Kidney tubule cell (primary cell): ENCODE data around the gene TCF25.
"Not testable (repeated sequence)": the region's sequence is repeated elsewhere in the genome, so short reads cannot be mapped to it uniquely, and the experiment has no call there.

ENCODE experiments used
- DNase-seq: peaks from one replicate; pipeline ENCODE4 v3.0.0-alpha.2; 2018; ENCODE audit warnings: low spot score

The TCF25 gene

DNA sequence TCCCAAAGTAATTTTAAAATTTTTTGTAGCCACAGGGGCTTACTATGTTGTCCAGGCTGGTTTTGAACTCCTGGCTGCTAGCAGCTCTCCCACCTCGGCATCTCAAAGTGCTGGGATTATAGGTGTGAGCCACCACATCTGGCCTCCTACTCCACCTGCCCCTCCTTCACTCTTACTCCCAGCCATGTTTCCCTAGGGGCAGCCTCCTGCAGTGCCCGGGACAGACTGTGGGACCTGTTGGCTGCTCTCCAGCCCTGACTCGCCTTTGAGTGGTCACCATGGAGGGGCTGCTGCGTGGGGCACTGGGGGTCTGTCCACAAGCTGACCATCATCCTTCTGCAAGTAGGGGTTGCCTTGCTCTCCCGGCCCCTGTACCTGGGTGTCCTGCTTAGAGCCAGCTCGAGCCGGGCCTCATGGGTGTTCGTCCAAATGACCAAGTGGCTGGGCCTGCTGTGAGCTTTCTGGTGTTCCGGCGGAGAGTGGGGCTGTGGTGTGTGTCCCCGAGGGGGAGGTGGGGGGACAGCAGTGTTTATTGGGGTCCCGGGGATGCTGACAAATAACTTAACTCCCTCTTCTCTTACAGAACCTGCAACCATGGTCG lies 28.6 kb upstream of the TCF25 start:
- DNase-seq = no peak

DNA sequence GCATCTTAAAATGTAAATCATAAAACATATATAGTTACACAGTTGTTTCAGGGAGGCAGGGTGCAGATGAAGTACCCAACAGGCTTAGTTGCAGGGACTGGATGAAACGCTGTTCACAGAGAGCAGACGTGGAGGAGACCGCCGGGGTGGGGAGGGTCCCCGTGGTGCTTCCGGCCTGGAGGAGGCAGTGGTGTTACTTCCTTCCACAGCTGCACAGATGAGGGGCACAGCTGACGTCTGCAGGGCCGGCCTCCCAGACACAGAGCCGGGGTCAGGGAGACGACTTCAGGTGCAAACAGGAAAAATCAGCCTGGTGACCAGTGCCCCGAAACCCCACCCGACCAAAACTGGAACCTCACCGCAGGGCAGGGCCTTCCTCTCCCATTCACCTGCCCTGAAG lies 28.0 kb upstream of the TCF25 start:
- no peak for DNase-seq

DNA sequence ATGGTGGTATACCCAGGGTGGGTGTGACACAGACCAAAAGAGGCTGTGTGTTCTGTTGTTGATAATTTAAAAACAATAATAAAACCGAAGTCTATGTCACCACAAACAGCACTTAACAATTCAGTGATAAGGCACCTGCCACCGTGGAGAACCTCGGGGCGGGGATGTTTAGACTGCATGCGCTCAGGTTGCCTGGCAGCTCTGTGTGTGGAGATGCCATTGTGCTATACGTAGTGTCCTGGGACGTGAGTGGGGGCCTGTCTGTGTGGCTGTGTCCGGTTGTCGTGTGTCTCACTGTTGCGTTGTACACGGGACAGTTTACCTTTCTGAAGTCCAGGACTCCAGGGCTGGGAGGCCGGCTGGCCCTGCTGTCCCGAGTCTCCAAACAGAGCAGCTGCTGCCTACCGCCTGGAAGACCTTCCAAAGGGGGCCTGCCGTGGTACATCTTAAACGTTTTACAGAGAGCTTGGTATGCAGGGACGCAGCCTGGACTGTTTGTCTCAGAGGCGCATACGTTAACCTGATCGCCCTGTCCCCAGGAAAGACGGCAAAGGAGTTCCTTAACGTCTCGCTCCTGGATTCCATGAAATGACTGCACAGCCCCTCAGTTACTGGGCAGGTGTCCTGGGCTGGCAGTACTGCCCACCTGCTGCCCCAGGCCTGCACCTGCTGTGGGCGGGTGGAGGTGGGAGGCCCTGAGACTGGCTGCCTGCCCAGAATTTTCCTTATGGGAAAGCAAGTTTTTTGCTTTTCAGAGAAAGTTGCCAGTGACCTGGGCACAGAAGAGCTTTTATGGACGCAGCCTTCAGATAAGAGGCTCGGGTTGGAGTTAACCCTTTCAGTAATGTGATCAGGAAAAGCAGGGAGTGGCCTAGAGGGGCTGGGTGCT lies 26.1 kb upstream of the TCF25 start:
- no peak for DNase-seq

DNA sequence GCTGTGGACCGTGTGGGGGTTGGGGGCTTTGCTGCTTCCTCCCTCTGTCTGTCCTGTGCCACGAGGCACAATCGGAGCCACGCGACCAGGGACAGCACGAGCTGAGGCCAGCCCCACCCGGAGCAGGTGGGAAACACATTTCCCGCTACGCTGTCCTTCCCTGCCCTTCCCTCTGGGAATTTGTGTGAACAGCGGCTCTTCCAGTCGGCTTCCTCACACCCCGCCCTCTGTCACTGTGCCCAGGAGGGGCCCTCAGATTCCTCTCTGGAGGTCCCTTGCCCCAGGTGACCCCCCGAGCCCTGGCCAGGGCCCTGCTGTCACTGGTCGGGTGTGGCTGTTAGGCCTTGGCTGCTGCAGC lies 25.5 kb upstream of the TCF25 start:
- no peak for DNase-seq

DNA sequence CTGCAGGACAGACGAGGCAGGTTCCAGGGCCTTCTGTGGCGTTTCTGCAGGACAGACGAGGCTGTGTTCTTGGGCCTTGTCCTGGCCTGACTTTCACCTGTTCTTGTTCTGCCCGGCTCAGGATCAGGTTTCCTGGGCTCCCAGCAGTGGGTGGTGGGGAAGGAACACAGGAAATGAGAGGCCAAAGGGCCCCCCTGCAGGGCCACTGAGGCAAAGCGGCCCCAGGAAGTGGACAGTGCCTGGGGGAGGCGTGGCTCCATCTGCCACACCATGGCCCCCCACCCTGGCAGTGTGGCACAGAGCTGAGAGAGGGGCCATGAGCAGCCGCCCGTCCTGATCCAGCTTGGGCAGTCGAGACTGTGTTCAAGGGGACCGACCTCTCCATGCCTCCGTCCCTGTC lies 24.4 kb upstream of the TCF25 start:
- DNase-seq = no peak

DNA sequence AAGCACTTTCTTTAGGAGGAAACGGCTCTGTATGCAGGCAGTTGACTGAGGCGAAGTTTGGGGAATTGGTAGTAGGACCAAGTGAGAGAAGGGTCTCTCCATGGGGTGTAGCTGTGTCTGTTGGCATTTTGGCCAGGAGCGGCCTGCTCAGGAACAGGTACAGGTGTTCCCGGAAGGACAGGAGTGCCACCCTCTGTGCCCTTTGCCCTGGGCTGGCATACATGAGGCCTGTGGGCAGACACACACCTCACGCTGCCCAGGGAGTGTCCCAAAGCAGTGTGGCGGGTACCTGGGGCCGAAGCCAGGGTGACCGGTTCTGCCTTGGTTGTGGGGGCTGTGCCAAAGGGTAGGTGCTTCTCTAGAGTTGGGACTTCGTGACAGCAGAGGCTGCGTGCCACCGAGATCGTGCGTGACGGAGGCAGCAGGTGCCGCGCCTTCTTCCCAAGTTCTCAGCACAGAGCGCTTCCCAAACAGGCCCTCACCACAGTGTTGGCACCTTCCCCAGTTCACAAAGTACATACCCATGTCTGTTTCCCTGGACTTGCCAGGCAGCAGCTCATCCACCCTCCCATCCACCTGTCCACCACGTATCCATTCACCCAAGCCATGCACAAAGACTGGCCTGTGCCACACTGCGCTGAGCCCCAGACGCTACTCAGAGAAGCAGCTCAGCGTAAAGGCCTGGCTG lies 19.9 kb upstream of the TCF25 start:
- DNase-seq = no peak

DNA sequence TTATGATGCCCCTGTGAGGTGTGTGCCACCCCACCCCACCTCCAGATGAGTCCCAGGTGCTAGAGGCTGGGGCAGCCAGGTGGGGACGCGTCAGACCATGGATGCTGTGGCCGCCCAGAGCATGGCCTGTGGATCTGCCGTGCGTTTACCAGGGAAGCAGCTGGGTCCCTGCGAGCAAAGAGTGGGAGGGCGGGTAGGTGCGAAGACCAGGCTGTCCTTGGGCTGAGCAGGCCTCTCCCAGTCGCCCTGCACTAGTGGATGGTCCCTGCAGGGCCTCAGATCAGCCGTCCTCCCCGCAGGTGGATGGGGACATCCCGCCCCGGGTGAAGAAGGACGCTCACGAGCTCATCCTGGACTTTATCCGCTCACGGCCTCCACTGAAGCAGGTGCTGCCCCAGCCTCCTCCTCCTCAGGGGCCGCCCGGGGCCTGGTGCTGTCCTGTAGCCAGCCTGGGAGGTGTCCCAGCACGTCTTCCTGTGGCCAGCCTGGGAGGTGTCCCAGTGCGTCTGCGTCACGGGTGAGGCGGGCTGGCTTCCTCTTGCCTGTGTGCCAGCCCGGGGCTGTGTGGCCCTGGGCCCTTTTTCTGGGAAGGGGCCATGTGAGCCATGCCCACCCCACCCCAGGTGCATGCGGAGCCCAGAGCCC lies 18.0 kb upstream of the TCF25 start:
- DNase-seq = no peak

DNA sequence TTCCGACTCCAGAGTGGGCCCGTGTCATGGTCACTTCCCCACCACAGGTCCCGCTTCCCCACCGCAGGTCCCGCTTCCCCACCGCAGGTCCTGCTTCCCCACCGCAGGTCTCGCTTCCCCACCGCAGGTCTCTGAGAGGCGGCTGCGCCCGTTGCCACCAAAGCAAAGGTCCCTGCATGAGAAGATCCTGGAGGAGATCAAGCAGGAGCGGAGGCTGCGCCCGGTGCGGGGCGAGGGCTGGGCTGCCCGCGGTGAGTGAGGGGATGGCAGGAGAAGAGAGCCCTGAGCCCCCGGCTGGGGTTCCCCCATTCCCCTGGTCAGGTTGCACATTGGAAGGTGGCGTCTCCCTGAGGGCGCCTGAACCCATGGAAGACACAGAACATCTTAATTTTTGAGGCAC lies 17.4 kb upstream of the TCF25 start:
- no peak for DNase-seq

DNA sequence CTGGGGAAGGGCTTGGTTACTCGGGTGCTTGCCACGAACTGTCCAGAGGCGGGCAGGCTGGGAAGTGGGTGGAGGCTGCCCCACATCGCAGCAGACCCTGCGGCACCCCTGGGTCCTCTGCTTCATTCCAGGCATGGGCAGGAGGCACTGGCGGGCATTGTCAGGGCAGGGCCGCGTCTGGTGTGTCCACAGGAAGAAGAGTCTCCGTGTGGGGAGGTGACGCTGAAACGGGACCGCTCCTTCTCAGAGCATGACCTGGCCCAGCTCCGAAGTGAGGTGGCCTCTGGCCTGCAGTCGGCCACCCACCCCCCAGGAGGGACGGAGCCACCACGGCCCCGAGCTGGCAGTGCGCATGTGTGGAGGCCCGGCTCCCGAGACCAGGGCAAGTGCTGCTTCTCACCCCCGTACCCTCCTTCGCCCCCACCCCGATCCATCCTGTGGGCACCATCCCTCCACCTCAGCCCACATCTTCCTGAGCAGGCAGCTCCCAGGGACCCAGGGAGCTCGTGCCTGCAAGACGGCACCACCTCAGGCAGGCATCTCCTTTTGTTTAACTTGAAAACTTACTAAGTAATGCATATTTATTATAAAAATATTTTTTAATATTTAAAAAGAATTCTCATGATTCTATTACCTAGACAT lies 14.3 kb upstream of the TCF25 start:
- no peak for DNase-seq

DNA sequence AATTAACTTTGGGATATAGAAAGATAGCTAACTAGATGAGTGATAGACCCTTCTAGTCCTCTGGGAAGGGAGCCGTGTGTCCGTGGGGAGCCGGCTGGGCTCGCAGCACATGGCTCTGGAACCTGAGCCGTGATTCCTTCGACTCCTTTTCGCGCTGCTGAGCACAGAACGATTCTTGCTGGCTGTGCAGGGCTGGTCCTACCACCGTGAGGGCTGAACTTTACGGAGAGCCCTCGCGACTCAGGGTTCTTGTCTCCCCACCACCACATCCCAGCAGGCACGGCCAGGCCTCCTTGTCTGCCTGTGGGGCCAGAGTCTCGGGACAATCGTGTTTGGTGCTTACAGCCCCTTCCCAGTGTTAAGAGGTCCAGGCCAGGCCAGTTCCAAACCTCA lies 13.8 kb upstream of the TCF25 start:
- DNase-seq = no peak

DNA sequence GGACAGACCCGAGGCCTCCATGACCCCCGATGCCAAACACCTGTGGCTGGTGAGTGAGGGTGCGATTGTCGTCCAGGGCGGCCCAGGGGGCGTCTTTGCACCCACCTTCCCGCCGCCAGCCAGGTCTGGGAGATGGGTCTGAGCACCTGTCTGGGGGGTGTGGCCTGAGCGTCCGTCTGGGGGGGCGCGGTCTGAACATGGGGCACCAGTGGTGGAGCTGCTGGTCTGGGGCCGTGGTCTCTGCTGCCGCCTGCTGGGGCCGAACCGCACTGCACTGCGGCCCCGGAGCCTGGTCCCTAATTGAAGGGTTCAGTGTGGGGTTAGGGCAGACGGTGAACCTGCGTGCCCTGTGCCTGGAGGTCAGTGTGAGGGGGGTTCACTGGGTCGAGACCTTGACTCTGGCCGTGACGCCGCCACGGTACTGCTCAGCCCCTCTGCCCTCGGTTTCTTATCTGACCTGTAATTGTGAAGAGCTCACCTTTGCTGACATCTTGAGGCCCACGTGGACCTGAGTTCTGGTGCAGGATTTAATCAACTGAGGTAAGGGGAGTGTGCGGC lies 12.6 kb upstream of the TCF25 start:
- DNase-seq = peak; percentile 60

DNA sequence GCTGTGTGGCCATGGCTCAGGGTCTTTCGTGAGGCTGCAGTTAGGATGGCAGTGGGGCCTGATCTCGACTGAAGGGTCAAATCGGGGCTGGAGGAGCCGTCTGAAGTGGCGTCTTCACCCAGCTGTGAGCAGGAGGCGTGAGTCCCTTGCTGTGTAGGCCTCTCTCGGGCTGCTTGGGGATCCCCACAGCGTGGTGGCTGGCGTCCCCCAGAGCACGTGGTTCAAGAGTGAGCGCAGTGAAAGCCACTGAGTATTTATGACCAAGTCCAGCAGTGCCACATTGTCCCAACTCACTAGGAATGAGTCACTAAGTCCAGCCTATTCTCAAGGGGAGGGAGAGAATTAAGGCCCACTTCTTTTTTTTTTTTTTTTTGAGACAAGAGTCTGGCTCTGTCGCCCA lies 11.7 kb upstream of the TCF25 start:
- DNase-seq = no peak

DNA sequence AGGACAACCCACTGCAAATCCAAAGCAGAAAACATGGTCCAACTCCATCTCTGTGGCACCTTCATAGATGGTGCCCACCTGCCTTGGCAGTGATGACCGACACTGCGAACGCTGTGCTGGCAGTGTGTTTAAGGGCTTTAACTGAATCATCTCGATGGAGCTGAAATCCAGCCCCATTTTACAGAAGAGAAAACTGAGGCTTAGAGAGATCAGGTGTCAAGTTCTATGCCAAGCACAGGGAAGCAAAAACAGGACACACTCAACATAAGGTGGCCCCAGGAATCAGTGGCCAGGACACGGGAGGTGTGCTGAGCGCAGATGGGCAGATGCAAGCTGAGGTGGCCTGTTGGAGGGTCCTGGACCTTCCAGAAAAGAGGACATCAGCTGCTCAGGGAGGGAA lies 10.7 kb upstream of the TCF25 start:
- DNase-seq = no peak

DNA sequence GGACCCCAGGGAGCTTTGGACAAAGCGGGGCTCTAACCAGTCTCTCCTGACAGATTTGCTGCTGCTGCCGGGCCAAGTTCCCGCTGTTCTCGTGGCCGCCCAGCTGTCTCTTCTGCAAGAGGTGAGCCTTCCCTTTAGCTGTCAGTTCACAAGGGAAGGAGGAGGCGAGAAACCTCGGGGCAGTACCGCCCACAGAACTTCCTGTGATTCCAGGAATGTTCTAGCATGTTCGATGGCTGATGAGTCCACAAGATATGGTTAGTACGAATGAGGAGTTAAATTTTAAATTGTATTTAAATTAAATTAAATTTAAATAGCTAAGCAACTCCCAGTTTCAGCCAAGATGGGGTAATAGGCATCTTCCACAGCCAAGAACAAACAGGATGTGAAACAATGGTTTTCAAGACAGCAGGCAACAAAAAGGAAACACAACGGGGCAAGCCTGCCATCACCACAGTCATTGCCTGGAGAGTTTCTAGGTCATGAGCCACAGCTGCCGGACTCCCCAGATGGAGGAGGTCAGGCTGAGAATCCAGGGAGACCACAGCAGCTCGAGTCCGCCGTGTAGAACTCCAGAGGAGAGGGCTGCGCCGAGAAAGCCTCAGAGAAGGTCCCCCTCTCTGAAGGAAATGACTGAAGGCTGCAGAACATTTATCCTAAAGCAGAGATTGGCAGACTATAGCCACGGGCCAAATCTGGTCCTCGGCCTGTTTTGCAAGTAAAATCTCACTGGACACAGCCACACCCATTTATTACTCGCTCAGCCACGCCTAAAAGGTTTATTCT lies 9.5 kb upstream of the TCF25 start:
- DNase-seq = no peak

DNA sequence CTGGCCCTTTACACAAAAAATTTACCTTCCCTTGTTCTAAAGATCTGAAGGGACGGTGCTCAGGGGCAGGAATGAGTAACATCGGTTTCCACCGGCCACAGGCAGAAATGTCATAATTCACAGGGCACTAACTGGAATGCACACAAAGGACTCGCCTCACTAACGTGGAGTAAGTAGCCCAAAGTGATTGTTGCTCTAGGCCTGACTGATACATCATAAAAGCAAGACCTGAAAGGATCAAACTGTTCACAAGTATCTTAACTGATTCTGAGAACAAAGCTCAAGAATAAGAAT lies 8.9 kb upstream of the TCF25 start:
- peak; percentile 17 for DNase-seq

DNA sequence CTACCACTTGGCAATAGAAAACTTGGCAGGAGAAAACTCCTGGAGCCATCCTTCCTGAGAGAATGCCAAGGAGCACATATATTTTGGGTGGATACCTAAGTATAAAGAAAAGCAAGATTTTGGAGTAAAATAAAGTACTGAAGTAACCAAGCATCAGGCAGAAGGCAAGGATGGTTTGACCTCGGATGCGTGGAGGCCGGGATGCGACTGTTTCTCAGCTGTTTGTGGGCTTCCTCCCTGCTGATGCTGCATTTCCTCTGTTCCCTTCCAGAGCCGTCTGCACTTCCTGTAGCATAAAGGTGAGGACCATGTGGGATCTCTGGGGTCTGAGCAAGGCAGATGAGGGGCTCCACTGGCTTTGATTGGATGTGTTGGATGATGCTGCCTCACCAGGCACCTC lies 5.5 kb upstream of the TCF25 start:
- no peak for DNase-seq

DNA sequence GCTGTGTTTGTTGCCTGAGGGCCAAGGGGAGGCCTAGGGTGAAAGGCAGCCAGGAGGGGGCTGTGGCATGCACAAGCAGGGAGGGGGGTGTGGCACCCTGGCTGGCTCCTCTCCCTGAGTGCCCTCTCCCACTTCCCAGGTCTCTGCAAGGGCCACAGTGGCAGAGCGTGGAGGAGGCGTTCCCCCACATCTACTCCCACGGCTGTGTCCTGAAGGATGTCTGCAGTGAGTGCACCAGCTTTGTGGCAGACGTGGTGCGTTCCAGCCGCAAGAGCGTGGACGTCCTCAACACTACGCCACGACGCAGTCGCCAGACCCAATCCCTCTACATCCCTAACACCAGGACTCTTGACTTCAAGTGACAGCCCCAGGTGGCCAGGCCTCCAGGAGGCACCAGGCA lies 3.5 kb upstream of the TCF25 start:
- no peak for DNase-seq

DNA sequence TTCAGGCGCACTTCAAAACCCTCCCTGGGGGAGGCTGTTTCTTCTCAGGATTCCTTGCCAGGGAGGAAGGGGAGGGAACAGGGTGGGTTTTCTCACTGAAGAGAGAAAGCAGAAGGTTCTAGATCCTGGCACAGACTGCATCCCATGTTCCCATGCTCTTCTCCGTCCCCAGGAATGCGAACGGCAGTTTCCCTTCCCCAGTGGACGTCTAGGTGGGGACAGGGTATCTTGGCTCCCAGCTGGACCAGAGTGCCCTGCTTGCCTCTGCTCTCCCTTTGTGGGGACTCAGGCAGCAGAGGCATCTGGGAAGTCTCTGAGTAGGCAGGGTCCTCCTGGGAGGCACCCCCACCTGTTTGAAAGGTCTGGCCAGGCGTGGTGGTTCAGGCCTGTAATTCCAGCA lies 3.0 kb upstream of the TCF25 start:
- no peak for DNase-seq

DNA sequence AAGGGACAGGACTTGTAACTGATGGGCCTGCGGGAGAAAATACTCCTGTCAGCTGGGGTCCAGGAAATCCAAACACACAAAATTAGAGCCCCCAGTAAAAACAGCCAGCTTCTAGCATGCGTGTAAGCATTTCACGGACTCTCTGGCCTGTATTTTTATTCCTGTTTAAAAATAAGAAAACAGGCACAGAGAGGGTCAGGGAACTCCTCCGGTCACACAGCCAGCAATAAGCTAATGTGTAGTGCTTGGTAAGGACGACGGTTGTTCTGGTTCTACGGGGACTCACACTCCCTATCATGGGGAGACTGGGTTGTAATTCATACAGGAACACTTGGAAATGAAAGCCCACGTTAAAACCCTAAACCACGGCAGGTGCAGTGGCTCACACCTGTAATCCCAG lies 1.5 kb upstream of the TCF25 start:
- DNase-seq = no peak

DNA sequence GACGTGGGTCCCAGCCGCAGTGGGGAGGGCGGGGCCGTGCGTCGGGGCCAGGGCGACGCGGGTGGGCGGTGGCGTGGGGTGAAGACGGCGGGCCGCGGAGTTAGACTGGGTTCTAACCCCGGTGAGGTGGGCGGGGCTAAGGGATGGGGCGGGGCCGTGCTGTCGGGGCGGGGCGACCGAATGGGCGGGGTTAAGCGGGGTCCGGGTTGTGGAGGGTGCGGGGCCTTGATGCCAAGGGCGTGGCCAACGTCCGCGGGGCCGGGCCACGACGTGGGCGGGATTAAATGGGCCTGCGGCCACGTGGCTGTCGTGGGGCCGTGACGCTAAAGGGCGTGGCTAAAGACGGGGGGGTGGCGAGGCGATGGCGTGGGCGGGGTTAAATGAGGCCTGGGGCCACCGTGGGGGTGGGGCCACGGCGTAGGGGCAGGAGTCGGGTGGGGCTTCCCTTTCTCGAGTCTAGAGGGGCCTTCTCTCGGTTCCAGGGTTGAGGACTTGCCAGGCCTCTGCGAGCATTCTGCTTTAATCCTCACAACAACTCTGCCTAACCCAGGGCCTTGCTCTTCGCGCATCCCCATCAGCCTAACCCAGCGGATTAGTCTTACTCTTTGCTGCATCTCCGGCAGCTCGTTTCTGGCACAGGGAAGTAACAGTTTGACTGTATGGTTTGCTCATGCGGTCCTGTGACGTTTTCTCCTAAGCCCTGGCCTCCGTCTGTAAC lies 739 bp downstream of the TCF25 start:
- DNase-seq = peak; percentile 95

DNA sequence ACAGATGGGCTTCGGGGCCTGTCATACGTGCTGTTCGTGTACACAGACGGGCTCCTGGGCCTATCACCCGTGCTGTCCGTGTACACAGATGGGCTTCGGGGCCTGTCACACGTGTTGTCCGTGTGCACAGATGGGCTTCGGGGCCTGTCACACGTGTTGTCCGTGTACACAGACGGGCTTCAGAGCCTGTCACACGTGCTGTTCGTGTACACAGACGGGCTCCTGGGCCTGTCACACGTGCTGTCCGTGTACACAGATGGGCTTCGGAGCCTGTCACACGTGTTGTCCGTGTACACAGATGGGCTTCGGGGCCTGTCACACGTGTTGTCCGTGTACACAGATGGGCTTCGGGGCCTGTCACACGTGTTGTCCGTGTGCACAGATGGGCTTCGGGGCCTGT lies 5.7 kb downstream of the TCF25 start:
- not testable (repeated sequence) for DNase-seq
